Measurements from ENCODE around the gene SH3TC1.

DNA sequence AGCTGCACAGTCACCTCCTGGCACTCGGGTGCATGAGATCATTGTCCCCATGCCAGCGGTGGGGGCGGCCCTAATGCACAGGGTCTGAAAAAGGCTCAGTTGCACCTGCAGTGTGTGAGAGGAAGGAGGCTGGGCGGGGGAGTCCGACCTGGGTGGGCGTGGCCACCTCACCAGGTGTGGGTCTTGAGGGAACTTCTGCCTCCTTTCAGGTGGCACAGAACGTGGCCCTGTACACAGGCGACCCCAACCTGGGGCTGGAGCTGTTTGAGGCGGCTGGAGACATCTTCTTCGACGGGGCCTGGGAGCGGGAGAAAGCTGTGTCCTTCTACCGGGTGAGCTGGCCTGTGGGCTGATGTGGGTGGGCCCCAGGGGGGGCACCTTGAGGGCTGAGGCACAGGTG lies 36.1 kb downstream of the SH3TC1 start:
- TF ChIP-seq, protein P1, sequence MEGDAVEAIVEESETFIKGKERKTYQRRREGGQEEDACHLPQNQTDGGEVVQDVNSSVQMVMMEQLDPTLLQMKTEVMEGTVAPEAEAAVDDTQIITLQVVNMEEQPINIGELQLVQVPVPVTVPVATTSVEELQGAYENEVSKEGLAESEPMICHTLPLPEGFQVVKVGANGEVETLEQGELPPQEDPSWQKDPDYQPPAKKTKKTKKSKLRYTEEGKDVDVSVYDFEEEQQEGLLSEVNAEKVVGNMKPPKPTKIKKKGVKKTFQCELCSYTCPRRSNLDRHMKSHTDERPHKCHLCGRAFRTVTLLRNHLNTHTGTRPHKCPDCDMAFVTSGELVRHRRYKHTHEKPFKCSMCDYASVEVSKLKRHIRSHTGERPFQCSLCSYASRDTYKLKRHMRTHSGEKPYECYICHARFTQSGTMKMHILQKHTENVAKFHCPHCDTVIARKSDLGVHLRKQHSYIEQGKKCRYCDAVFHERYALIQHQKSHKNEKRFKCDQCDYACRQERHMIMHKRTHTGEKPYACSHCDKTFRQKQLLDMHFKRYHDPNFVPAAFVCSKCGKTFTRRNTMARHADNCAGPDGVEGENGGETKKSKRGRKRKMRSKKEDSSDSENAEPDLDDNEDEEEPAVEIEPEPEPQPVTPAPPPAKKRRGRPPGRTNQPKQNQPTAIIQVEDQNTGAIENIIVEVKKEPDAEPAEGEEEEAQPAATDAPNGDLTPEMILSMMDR (IDR thresholded peaks at IDR 0.05) = no peak
- no peak for TF ChIP-seq EP300 (IDR thresholded peaks at IDR 0.05; ENCODE audit: low read depth)

All from transverse colon (tissue), 3 donors.